HL-60 (cell line): ENCODE measurements around the gene ALK.

Source experiments
- GABPA ChIP-seq: IDR thresholded peaks from 2 replicates; pipeline ENCODE4 v1.6.1; 2012; ENCODE audit warnings: low read depth
- POLR2AphosphoS5 ChIP-seq: IDR thresholded peaks from 2 replicates; pipeline ENCODE4 v1.6.1; 2012; ENCODE audit warnings: low read depth
- TF ChIP-seq, protein P1 (sequence below): IDR thresholded peaks from one replicate; pipeline ENCODE4 v1.5.1; 2011; ENCODE audit warnings: low read length, control low read depth, inconsistent platforms; ENCODE audit not compliant: insufficient read depth

DNA sequence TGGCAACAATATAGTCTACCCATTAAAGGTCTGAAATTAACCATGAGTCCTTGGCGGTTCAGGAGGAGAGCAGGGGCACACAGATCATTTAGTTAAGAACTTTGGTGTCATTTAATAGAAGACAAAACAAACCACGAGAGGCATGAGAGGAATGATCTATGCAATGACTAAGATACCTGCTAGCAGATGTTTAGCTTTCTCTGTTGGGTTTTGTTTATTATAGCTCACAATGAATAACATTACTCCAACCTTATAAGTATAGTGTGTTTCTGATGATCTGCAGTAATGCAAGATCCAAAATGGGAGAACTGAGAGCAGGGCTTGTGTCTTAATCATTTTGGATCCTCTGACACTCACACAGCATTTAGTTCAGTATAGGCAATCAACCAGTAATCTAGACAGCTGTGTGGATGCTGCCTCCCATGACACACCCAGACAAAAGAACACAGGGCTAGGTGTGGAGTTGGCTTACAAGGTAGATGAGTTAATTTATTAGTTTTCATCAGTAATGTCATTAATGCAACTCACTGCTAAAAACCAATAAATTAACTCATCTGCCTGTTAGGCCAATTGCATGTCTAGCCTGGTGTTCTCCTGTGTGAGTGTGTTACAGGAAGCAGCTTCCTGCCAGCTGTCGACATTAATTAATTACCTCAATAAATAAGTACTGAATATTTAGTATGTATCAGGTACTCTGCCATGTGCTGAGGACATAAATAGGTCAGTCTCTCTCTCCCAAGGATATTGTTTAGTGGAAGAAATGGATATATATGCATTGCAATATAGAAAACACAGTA lies 713.8 kb downstream of the ALK start:
- TF ChIP-seq, protein P1, sequence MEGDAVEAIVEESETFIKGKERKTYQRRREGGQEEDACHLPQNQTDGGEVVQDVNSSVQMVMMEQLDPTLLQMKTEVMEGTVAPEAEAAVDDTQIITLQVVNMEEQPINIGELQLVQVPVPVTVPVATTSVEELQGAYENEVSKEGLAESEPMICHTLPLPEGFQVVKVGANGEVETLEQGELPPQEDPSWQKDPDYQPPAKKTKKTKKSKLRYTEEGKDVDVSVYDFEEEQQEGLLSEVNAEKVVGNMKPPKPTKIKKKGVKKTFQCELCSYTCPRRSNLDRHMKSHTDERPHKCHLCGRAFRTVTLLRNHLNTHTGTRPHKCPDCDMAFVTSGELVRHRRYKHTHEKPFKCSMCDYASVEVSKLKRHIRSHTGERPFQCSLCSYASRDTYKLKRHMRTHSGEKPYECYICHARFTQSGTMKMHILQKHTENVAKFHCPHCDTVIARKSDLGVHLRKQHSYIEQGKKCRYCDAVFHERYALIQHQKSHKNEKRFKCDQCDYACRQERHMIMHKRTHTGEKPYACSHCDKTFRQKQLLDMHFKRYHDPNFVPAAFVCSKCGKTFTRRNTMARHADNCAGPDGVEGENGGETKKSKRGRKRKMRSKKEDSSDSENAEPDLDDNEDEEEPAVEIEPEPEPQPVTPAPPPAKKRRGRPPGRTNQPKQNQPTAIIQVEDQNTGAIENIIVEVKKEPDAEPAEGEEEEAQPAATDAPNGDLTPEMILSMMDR: no peak
- TF ChIP-seq GABPA (no peak), POLR2AphosphoS5 (no peak)
